IPS-18a (cell line): ENCODE results near the gene DOP1A.
"Not testable (repeated sequence)": the region's sequence is repeated elsewhere in the genome, so short reads cannot be mapped to it uniquely, and the experiment has no call there.

ENCODE experiments used
- H3K27ac ChIP-seq: one replicate; pipeline ENCODE4 v1.5.1; 2013; ENCODE audit warnings: low read length
- H3K27me3 ChIP-seq: one replicate; pipeline ENCODE4 v1.6.1; 2013; ENCODE audit warnings: mild to moderate bottlenecking, low read length; ENCODE audit not compliant: control insufficient read depth, insufficient read depth
- H3K36me3 ChIP-seq: one replicate; pipeline ENCODE4 v1.6.1; 2013; ENCODE audit warnings: low read depth, low read length; ENCODE audit not compliant: control insufficient read depth
- H3K4me1 ChIP-seq: one replicate; pipeline ENCODE4 v1.6.1; 2013; ENCODE audit warnings: low read depth, low read length; ENCODE audit not compliant: control insufficient read depth
- H3K4me3 ChIP-seq: one replicate; pipeline ENCODE4 v1.5.1; 2013; ENCODE audit warnings: low read length
- H3K9ac ChIP-seq: one replicate; pipeline ENCODE4 v1.6.1; 2013; ENCODE audit warnings: mild to moderate bottlenecking, low read length, moderate library complexity
- H3K9me3 ChIP-seq: one replicate; pipeline ENCODE4 v1.6.1; 2013; ENCODE audit warnings: low read depth, low read length; ENCODE audit not compliant: control insufficient read depth

DOP1A gene

DNA sequence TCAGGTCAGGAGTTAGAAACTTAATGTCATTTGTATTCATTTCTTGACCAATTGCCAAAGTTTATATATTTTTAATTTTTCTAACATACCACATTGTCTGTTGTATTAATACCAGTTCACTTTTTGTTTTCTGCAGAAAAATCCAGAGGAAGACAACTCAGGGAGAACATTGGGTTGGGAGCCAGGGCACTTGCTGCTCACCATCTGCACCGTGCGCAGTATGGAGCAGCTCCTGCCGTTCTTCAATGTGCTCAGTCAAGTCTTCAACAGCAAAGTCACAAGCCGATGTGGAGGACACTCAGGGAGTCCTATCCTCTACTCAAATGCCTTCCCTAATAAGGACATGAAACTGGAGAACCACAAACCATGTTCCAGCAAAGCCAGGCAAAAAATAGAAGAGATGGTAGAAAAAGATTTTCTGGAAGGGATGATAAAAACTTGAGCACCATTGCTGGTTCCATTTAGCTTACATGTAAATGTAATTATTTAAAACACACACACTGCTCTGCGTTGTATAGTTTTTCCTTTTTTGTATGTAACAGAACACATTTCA, 100.3 kb downstream of the DOP1A start:
- peaks cover 80% of the 10 kb centered on the region for H3K36me3 ChIP-seq

DNA sequence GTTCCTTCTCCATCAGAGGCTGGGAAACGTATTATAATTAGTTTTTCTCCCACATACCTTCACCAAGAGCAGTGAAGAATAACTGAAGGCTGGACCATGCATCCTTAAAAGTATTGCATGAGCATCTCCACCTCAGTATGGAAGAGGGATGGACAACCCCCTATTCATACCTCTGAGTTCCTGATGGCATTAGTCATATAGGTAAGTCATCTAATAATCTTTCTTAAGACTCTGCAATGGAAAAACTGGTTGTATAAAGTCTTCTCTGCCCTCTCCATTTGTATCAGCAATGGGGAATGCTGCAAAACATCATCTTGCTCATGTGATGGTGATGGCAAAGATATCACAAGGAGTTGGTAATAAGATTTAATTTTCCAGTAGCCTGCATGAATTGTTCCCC, 101.1 kb downstream of the DOP1A start:
- H3K9ac ChIP-seq: no peak overlapping the region
- no peaks in the 10 kb centered on the region for H3K9me3 ChIP-seq
- peaks cover 83% of the 10 kb centered on the region for H3K36me3 ChIP-seq

More for the DNA sequence above, 100.3 kb downstream of the DOP1A start:
- H3K9ac ChIP-seq: no peak overlapping the region
- no peaks in the 10 kb centered on the region for H3K9me3 ChIP-seq
- H3K4me3 ChIP-seq: no peak overlapping the region
- H3K27me3 ChIP-seq: no peaks in the 10 kb centered on the region
- no peak overlapping the region for H3K27ac ChIP-seq
- H3K4me1 ChIP-seq: no peaks in the 10 kb centered on the region

DNA sequence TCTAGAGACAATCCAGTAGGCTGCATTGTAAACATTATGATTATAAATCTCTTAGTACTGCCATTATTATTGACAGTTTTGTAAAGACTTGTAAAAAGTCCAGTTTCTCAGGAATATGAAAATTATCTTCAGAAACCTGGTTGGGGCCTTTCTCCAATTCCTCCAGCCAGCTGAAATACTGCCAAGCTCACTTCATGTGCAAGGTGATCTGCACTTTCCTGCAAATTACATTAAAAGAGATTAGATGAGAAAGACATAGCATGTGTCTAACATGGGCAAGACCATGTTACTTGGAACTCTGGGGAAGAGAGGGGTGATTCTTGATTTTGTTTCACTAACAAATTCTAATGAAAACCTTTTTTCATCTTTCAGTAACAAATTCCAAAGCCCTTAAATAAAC, 101.6 kb downstream of the DOP1A start:
- Histone ChIP-seq H3K27ac (no peak overlapping the region), H3K4me3 (no peak overlapping the region), H3K36me3 (peaks cover 85% of the 10 kb centered on the region), H3K9ac (no peak overlapping the region), H3K27me3 (no peaks in the 10 kb centered on the region), H3K4me1 (no peaks in the 10 kb centered on the region), H3K9me3 (no peaks in the 10 kb centered on the region)

More for the DNA sequence above, 101.1 kb downstream of the DOP1A start:
- H3K4me1 ChIP-seq: no peaks in the 10 kb centered on the region
- no peak overlapping the region for H3K4me3 ChIP-seq
- H3K27ac ChIP-seq: no peak overlapping the region
- no peaks in the 10 kb centered on the region for H3K27me3 ChIP-seq

DNA sequence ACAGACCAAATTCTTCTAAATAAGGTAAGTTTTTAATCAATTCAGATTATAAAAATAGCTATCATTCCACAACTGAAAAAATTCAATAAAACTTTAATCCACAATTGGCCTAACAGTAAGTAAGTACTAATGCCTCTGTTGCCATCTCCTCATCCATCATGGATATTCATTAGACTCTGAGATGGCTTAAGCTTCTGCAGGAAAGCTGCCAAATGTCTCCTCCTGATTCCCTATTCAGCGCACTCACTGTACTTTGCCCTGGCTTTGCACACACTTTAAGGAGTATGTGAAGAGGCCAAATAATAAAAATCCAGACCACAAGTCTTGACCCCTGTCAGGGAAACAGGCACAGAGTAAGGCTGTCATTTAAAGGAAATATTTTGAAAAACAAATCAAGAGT, 102.0 kb downstream of the DOP1A start:
- Histone ChIP-seq H3K9ac (no peak overlapping the region), H3K4me1 (no peaks in the 10 kb centered on the region), H3K9me3 (no peaks in the 10 kb centered on the region), H3K27ac (no peak overlapping the region), H3K4me3 (no peak overlapping the region), H3K36me3 (peaks cover 86% of the 10 kb centered on the region), H3K27me3 (no peaks in the 10 kb centered on the region)

DNA sequence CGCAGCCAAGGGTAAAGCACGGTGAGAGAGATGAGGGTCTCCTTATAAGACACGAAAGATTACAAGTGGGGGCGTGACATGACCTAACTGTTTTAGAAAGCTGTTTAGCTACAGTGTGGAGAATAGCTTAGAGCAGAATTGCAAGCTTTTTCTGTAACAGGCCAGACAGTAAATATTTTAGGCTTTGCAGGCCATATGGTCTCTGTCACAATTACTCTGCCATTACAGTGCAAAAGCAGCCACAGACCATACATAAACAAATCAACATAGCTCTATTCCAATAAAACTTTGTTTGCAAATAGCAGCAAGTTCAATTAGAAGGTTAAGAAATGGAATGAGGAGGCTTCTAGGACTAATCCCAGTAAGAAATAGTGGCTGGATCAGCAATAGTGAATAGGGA, 108.8 kb downstream of the DOP1A start:
- H3K36me3 ChIP-seq: peaks cover 58% of the 10 kb centered on the region
- H3K4me1 ChIP-seq: no peaks in the 10 kb centered on the region
- H3K9ac ChIP-seq: no peak overlapping the region
- no peaks in the 10 kb centered on the region for H3K27me3 ChIP-seq
- H3K4me3 ChIP-seq: no peak overlapping the region
- no peaks in the 10 kb centered on the region for H3K9me3 ChIP-seq
- no peak overlapping the region for H3K27ac ChIP-seq

DNA sequence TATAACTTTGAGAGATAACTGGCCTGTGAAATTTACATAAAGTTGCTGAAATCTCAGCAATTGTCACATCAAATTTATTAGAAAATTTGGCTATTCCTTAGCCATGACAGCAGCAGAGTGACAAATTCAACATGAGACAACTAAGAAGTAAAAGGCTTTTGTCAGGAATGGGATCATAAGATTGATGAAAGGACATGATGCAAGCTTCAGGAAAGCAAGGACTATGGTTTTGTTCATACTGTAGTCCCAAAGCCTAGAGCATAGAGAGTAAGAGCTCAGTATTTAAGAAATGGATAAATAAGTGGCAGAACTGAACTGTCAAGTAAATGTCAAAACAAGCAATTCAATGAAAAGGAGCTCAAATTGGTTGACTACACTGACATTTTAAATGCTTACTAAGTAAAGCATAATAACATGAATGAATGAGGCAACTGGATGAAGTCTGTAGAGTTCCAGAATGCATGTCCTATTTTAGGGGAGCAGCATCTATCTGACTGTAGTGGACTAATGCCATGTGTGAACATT, 113.0 kb downstream of the DOP1A start:
- H3K27ac ChIP-seq: no peak overlapping the region
- peaks cover 56% of the 10 kb centered on the region for H3K36me3 ChIP-seq
- no peak overlapping the region for H3K4me3 ChIP-seq
- no peaks in the 10 kb centered on the region for H3K27me3 ChIP-seq
- H3K9ac ChIP-seq: no peak overlapping the region
- H3K9me3 ChIP-seq: no peaks in the 10 kb centered on the region
- H3K4me1 ChIP-seq: no peaks in the 10 kb centered on the region

DNA sequence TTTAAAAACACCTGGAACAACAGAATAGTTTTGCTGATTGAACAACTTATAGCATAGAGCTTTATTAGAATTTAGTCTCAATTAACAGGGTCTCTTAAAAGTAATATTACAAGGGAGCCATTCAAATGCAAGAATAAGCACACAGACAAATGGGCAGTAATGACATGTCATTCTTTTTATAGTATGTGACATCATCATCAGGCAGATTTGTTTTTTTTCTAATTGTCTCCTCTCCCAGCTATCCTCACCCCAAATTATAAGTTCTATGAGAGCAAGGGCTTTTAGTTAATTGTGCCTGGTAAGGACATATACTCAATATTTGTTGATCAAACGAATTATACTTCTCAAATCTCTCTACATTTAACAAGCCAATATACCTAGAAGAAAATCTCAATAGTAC, 114.6 kb downstream of the DOP1A start:
- no peak overlapping the region for H3K27ac ChIP-seq
- no peak overlapping the region for H3K4me3 ChIP-seq
- no peak overlapping the region for H3K9ac ChIP-seq
- H3K4me1 ChIP-seq: no peaks in the 10 kb centered on the region
- H3K9me3 ChIP-seq: no peaks in the 10 kb centered on the region
- H3K27me3 ChIP-seq: no peaks in the 10 kb centered on the region
- peaks cover 56% of the 10 kb centered on the region for H3K36me3 ChIP-seq

DNA sequence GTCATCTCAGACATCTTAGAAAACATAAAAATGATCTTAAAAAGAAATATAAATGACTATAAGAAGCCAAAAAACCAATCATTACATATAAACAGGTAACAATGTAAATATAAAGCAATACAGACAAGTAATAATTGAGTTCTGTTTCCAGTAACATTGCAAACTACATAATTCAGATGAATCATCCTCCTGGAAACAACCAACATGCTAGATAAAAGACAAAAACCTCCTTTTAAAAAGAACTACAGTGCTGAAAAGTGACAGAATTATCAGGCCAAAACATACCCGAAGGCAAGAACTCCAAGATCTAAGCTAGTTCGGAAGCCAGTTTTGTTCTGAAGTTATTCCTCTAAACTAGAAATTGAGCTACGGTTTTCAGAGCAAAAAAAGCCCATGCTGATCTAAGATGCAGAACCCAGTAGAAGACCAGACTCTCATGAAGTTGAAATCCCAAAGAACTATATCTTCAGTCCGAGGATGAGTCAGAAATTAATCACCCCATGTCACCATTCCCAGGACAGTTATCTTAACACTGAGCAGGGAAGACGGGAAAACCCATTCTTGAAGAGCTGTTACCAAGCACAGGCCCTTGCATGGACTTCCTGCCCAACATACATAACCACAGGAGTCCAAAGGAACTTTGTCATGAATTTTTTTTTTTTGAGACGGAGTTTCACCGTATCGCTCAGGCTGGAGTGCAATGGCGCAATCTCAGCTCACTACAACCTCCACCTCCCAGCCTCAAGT, 115.8 kb downstream of the DOP1A start:
- H3K4me1 ChIP-seq: no peaks in the 10 kb centered on the region
- no peak overlapping the region for H3K4me3 ChIP-seq
- H3K36me3 ChIP-seq: peaks cover 66% of the 10 kb centered on the region
- no peaks in the 10 kb centered on the region for H3K9me3 ChIP-seq
- no peaks in the 10 kb centered on the region for H3K27me3 ChIP-seq
- H3K9ac ChIP-seq: no peak overlapping the region
- no peak overlapping the region for H3K27ac ChIP-seq

DNA sequence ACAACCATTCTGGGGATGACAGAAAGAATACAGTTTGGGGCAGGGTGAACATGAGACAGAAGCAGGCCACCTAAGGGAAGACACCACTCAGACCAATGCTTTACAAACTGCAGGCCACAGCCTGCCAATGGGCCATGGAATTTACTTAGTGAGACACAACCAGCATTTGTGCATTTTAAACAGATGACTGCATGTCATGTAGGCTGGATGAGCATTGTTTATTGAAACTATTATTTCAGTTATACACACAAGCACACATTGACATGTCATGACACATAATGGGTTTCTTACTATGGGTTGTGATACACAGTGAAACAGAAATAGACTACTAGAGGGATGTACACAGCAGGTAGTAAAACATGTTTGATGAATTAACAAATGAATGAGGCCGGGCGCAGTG, 117.6 kb downstream of the DOP1A start:
- Histone ChIP-seq H3K4me3 (no peak overlapping the region), H3K9ac (no peak overlapping the region), H3K9me3 (no peaks in the 10 kb centered on the region), H3K4me1 (no peaks in the 10 kb centered on the region), H3K36me3 (peaks cover 62% of the 10 kb centered on the region), H3K27me3 (no peaks in the 10 kb centered on the region), H3K27ac (no peak overlapping the region)

DNA sequence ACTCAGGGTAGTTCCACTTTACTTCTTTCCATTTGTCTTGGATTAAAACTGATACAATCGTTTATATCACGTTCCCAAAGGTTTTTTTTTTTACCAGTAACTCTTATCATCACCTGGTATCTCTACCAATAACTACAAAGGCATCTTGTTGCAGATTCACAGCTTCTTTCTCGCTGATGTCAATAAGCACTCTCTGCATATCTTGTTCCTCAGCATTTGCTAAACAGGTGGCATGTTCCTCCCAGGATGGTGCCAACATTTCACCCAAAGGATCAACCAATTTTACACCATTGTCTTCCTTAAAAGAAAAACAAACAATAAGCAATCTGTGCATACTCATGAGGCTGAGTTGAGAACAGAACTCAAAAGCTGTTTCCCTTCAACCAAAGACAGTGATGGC, 121.0 kb downstream of the DOP1A start:
- peaks cover 43% of the 10 kb centered on the region for H3K36me3 ChIP-seq
- H3K9me3 ChIP-seq: no peaks in the 10 kb centered on the region
- no peaks in the 10 kb centered on the region for H3K4me1 ChIP-seq
- H3K27ac ChIP-seq: no peak overlapping the region
- H3K27me3 ChIP-seq: no peaks in the 10 kb centered on the region
- no peak overlapping the region for H3K9ac ChIP-seq
- no peak overlapping the region for H3K4me3 ChIP-seq

DNA sequence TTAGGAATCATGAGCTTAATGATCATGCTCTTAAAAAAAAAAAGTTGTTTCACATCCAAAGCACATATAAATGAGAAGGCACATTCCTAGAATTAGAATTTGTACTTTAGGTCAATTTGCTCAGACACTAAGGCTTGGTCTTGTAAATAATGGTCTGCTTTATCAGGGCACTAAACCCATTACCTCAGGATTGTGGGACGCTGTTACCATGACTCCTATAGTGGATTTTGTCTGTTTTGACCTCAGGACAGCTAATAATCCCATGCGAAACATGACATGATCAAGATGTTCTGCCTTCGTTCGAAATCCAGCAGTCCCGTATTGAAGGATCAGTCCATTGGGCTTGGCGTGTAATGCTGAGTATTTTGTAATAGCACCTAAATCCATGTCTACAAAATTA, 123.2 kb downstream of the DOP1A start:
- no peak overlapping the region for H3K9ac ChIP-seq
- no peaks in the 10 kb centered on the region for H3K27me3 ChIP-seq
- no peak overlapping the region for H3K4me3 ChIP-seq
- H3K27ac ChIP-seq: no peak overlapping the region
- H3K9me3 ChIP-seq: no peaks in the 10 kb centered on the region
- peaks cover 31% of the 10 kb centered on the region for H3K36me3 ChIP-seq
- peaks cover 5% of the 10 kb centered on the region for H3K4me1 ChIP-seq

DNA sequence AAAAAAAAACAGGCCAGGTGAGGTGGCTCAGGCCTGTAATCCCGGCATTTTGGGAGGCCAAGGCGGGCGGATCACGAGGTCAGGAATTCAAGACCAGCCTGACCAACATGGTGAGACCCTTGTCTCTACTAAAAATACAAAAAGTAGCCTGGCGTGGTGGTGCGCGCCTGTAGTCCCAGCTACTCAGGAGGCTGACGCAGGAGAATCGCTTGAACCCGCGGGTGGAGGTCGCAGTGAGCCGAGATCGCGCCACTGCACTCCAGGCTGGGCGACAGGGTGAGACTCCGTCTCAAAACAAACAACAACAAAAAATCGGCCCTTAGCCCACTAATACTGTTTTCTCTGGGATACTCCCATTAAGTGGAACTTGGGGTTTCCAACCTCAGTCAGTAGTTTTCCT, 124.5 kb downstream of the DOP1A start:
- not testable (repeated sequence) for H3K27ac ChIP-seq, H3K9me3 ChIP-seq, H3K27me3 ChIP-seq, H3K4me1 ChIP-seq, H3K9ac ChIP-seq
- peaks cover 25% of the 10 kb centered on the region for H3K36me3 ChIP-seq
- peak overlapping the region; percentile 91 for H3K4me3 ChIP-seq
